ENCODE results near the gene MCU. TPM values are rescaled to one million over a fixed set of nuclear protein-coding genes. Genes with fewer than 3 reads are reported as not detected.

MCU gene
- total and polyA plus RNA-seq, 10 of the 15 experiments (the other 5 are each of a cell fraction or from before 2014, with no cell fraction given), result 5.1 to 49.1 (median 17.9) TPM

GRCh38 chr10:72816565-72816964 lies 124.6 kb downstream of the MCU start:
- Histone ChIP-seq H3K27me3 (replicated peaks in 1 of 2; ENCODE audit: control insufficient read depth in 2 of 2, insufficient read depth in 2 of 2, low read length in 1 of 2) (no peaks in the 10 kb centered on the region), H3K36me3 (ENCODE audit: control insufficient read depth in 2 of 2, insufficient read depth in 2 of 2, low read length in 1 of 2) (no peaks in the 10 kb centered on the region), H3K4me3 (no peak overlapping the region), H3K27ac (ENCODE audit: control insufficient read depth, insufficient read depth) (no peak overlapping the region), H3K4me1 (ENCODE audit: control insufficient read depth, insufficient read depth, low read length) (no peaks in the 10 kb centered on the region), H2AFZ (ENCODE audit: control insufficient read depth, low read depth, low read length) (no peak overlapping the region), H3K79me2 (ENCODE audit: control insufficient read depth, insufficient read depth, low read length) (no peaks in the 10 kb centered on the region), H3K9ac (ENCODE audit: control insufficient read depth, insufficient read depth, low read length) (no peak overlapping the region), H3K4me2 (ENCODE audit: control insufficient read depth, insufficient read depth) (no peak overlapping the region), H4K20me1 (ENCODE audit: control insufficient read depth, insufficient read depth) (no peaks in the 10 kb centered on the region), H3K9me3 (replicated peaks; ENCODE audit: control insufficient read depth, insufficient read depth, low read length) (no peaks in the 10 kb centered on the region)
- ATAC-seq (no peak), FAIRE-seq (no peak), DNase-seq (ENCODE audit: low read depth, low spot score) (no peak)
- SMC1A ChIA-PET (ENCODE audit: uncharacterized antibody, unreplicated experiment), result interaction anchor here (1.4 kb wide), 1 partner anchor 16 kb away, joined by 3 read pairs; no protein-coding TSS in a partner anchor
- WGBS (ENCODE audit: insufficient coverage, insufficient replicate concordance, low lambda C conversion rate, missing lambda C conversion rate), result 94% methylated on average over 1 of the region's 1 CpG
- no TSS peak for BruUV-seq (replicated peaks)
- in situ Hi-C loops (cut with MboI), result no loop called here
- RAD21 ChIA-PET (ENCODE audit: unreplicated experiment), result no interaction called here
- no peak for TF ChIP-seq JUND (IDR thresholded peaks at IDR 0.05; ENCODE audit: low read depth, low read length)
- no peak for TF ChIP-seq ZSCAN29 (IDR thresholded peaks at IDR 0.05)
- no peak for TF ChIP-seq RB1 (IDR thresholded peaks at IDR 0.05; ENCODE audit: borderline replicate concordance)
- TF ChIP-seq ATF7 (IDR thresholded peaks at IDR 0.05; ENCODE audit: low read depth), result no peak
- TF ChIP-seq SPI1 (IDR thresholded peaks at IDR 0.05; ENCODE audit: borderline replicate concordance, insufficient read depth, low read depth, low read length), result no peak
- TF ChIP-seq, protein P1, sequence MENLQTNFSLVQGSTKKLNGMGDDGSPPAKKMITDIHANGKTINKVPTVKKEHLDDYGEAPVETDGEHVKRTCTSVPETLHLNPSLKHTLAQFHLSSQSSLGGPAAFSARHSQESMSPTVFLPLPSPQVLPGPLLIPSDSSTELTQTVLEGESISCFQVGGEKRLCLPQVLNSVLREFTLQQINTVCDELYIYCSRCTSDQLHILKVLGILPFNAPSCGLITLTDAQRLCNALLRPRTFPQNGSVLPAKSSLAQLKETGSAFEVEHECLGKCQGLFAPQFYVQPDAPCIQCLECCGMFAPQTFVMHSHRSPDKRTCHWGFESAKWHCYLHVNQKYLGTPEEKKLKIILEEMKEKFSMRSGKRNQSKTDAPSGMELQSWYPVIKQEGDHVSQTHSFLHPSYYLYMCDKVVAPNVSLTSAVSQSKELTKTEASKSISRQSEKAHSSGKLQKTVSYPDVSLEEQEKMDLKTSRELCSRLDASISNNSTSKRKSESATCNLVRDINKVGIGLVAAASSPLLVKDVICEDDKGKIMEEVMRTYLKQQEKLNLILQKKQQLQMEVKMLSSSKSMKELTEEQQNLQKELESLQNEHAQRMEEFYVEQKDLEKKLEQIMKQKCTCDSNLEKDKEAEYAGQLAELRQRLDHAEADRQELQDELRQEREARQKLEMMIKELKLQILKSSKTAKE (IDR thresholded peaks at IDR 0.05; ENCODE audit: low read depth, poor library complexity, severe bottlenecking), result no peak
- TF ChIP-seq, protein P2, sequence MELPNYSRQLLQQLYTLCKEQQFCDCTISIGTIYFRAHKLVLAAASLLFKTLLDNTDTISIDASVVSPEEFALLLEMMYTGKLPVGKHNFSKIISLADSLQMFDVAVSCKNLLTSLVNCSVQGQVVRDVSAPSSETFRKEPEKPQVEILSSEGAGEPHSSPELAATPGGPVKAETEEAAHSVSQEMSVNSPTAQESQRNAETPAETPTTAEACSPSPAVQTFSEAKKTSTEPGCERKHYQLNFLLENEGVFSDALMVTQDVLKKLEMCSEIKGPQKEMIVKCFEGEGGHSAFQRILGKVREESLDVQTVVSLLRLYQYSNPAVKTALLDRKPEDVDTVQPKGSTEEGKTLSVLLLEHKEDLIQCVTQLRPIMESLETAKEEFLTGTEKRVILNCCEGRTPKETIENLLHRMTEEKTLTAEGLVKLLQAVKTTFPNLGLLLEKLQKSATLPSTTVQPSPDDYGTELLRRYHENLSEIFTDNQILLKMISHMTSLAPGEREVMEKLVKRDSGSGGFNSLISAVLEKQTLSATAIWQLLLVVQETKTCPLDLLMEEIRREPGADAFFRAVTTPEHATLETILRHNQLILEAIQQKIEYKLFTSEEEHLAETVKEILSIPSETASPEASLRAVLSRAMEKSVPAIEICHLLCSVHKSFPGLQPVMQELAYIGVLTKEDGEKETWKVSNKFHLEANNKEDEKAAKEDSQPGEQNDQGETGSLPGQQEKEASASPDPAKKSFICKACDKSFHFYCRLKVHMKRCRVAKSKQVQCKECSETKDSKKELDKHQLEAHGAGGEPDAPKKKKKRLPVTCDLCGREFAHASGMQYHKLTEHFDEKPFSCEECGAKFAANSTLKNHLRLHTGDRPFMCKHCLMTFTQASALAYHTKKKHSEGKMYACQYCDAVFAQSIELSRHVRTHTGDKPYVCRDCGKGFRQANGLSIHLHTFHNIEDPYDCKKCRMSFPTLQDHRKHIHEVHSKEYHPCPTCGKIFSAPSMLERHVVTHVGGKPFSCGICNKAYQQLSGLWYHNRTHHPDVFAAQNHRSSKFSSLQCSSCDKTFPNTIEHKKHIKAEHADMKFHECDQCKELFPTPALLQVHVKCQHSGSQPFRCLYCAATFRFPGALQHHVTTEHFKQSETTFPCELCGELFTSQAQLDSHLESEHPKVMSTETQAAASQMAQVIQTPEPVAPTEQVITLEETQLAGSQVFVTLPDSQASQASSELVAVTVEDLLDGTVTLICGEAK (IDR thresholded peaks at IDR 0.05; ENCODE audit: borderline replicate concordance), result no peak
- TF ChIP-seq, protein P3, sequence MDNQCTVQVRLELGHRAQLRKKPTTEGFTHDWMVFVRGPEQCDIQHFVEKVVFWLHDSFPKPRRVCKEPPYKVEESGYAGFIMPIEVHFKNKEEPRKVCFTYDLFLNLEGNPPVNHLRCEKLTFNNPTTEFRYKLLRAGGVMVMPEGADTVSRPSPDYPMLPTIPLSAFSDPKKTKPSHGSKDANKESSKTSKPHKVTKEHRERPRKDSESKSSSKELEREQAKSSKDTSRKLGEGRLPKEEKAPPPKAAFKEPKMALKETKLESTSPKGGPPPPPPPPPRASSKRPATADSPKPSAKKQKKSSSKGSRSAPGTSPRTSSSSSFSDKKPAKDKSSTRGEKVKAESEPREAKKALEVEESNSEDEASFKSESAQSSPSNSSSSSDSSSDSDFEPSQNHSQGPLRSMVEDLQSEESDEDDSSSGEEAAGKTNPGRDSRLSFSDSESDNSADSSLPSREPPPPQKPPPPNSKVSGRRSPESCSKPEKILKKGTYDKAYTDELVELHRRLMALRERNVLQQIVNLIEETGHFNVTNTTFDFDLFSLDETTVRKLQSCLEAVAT (IDR thresholded peaks at IDR 0.05), result no peak
- TF ChIP-seq ZNF217 (IDR thresholded peaks at IDR 0.05), result no peak
- intact Hi-C loops (cut with micrococcal nuclease; ENCODE audit: unreplicated experiment), result no loop called here
- CTCF ChIA-PET, result interaction anchor here (1.1 to 1.7 kb wide), 4 partner anchors 7 to 87 kb away, joined by 3 to 5 read pairs (median 4); no protein-coding TSS in a partner anchor
- POLR2A ChIA-PET, result interaction anchor here (0.6 kb wide), 1 partner anchor 435 kb away, joined by 3 read pairs; no protein-coding TSS in a partner anchor

Measured in GM12878 (cell line).